NT2/D1 (cell line): ENCODE data around the gene HOXA10.
A peak's percentile ranks its signal among the peaks of the same experiment; 100 is the strongest.

Source experiments
- DNase-seq: peaks from one replicate; pipeline ENCODE4 v3.0.0-alpha.2; 2011; ENCODE audit warnings: low read depth, low spot score
- H3K27me3 ChIP-seq: 2 replicates; pipeline ENCODE4 v1.6.0; 2011; ENCODE audit warnings: mild to moderate bottlenecking; ENCODE audit not compliant: insufficient read length, insufficient read depth
- H3K36me3 ChIP-seq: 2 replicates; pipeline ENCODE4 v1.6.1; 2011; ENCODE audit warnings: mild to moderate bottlenecking, low read length, mixed read lengths; ENCODE audit not compliant: insufficient read depth, insufficient read length
- H3K4me1 ChIP-seq: 2 replicates; pipeline ENCODE4 v1.5.1; 2011; ENCODE audit not compliant: insufficient read depth, insufficient read length
- H3K4me3 ChIP-seq: 2 replicates; pipeline ENCODE4 v1.5.1; 2011; ENCODE audit warnings: low read depth; ENCODE audit not compliant: insufficient read length
- H3K9ac ChIP-seq: 2 replicates; pipeline ENCODE4 v1.6.0; 2011; ENCODE audit warnings: low read depth; ENCODE audit not compliant: insufficient read length
- H3K9me3 ChIP-seq: 2 replicates; pipeline ENCODE4 v1.5.1; 2011; ENCODE audit warnings: mild to moderate bottlenecking, low read length; ENCODE audit not compliant: insufficient read depth
- SUZ12 ChIP-seq: IDR thresholded peaks from 2 replicates; pipeline ENCODE4 v1.6.1; 2011; ENCODE audit not compliant: insufficient read length, insufficient read depth; ENCODE audit errors: extremely low read depth
- YY1 ChIP-seq: IDR thresholded peaks from 2 replicates; pipeline ENCODE4 v1.6.1; 2011; ENCODE audit not compliant: insufficient read length, insufficient read depth
- ZNF274 ChIP-seq: IDR thresholded peaks from 2 replicates; pipeline ENCODE4 v1.6.1; 2011; ENCODE audit warnings: mild to moderate bottlenecking, low read depth, low read length

Gene HOXA10

DNA sequence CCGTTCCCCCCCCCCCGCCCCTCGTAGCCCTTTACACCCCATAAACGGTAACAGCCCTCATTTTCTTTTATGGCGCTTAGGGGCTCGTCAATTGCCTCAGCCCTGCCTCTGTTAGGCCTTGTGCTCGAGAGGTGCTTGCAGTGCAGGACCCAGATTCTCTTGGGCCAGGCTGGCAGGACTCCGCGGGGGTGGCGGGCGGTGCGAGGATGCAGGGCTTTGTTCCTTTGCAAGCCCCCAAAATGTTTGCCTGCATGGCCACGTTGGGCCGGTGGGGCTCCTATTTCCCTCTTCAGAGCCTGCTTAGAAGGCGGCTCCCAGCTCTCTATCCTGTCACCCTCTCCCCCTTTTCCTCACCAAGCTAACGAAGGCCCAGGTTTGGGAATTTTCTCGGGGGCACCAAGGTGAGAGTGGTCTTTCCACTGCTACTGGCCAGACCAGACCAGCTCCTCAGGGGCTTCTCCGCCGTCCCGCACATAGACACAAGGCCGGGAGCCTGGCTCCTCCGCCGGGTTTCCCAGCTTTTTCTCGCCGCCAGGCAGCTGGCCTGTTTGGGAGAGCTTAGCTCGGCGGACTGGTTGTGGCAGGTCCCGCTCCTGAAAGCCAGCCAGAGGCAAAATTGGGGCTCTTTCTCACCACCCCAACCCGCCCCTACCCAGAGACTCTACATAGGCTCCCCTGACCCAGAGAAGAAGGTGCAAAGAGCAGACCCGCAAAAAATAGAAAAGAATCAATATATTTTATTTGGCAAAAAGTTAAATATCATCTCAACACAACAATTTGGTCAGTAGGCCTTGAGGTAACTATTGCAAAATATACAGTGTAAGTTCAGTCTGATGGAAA lies 12.2 kb downstream of the HOXA10 start:
- Histone ChIP-seq H3K4me3 (no peak overlapping the region), H3K36me3 (no peaks in the 10 kb centered on the region), H3K4me1 (peaks cover 16% of the 10 kb centered on the region), H3K9me3 (peaks cover 9% of the 10 kb centered on the region), H3K9ac (no peak overlapping the region), H3K27me3 (peaks cover 100% of the 10 kb centered on the region)
- TF ChIP-seq ZNF274 (no peak), SUZ12 (no peak), YY1 (no peak)
- DNase-seq: no peak

DNA sequence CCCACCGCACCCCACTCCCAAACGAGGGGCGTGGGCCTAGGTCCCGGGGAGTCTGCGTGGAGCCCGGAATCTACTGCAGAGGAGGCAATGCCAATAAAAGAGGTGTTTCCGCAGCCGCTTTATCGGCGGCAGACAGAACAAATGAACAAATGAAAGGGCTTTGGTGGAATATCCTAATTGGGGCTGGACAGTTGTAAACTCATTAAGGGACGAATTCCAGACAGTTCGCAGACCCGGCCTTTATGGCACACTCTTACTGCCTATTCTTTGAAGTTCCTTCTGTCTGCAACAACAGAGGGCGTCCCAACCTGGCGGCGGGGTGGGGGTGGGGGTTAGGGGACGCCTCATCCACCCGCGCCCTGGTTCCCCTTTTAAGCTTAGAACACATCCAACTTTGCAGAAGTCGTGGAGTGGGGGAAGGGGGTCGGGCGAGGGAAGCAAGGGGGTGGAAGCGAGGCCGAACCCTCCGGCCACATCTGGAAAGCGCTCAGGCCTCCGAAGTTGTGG lies 12.9 kb downstream of the HOXA10 start:
- peaks cover 12% of the 10 kb centered on the region for H3K4me1 ChIP-seq
- peaks cover 100% of the 10 kb centered on the region for H3K27me3 ChIP-seq
- TF ChIP-seq ZNF274: no peak
- TF ChIP-seq SUZ12: no peak
- no peak for TF ChIP-seq YY1
- no peak for DNase-seq
- H3K4me3 ChIP-seq: peak overlapping the region; percentile 58
- peaks cover 10% of the 10 kb centered on the region for H3K9me3 ChIP-seq
- no peaks in the 10 kb centered on the region for H3K36me3 ChIP-seq
- no peak overlapping the region for H3K9ac ChIP-seq

DNA sequence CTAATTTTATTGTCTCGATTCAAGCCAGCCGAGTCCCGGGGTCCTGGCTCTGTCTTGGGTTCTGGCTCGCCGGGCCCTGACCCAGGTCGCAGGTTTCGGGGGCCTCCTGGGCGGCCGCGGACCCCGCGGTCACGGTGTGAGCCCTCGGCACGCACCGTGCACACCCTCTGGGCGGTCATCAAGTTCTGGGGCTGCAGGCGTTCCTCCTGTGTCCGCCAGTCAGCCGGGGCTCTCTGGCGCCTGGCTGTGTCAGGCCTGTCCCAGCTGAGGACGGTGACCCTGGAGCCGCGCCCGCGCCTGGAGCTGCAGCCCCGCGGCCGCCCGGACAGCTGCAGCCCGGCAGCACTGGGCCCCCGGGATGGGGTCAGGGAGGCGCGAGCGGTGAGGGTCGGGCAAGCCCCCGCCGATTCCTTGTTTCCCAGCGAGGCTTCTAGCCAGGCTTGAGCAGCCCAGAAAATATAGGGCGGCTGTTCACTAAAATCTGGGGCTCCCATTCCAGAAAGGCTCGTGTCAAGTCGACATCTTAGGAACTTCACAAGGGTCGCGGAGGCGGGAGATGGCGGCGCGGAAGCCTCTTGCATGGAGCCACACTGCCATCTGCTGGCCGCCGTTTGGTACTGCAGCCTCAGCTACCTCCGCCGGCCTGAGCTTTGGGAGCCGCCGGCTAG lies 13.4 kb downstream of the HOXA10 start:
- peak; percentile 93 for DNase-seq
- peaks cover 10% of the 10 kb centered on the region for H3K4me1 ChIP-seq
- no peaks in the 10 kb centered on the region for H3K36me3 ChIP-seq
- H3K4me3 ChIP-seq: peak overlapping the region; percentile 58
- H3K27me3 ChIP-seq: peaks cover 100% of the 10 kb centered on the region
- peak overlapping the region; percentile 75 for H3K9ac ChIP-seq
- TF ChIP-seq SUZ12: peak; percentile 6
- peak; percentile 75 for TF ChIP-seq YY1
- TF ChIP-seq ZNF274: no peak
- H3K9me3 ChIP-seq: peaks cover 10% of the 10 kb centered on the region

GRCh38 chr7:27160145-27160545 lies 14.0 kb downstream of the HOXA10 start:
- Histone ChIP-seq H3K9ac (peak overlapping the region; percentile 75), H3K36me3 (no peaks in the 10 kb centered on the region), H3K27me3 (peaks cover 100% of the 10 kb centered on the region), H3K4me3 (peak overlapping the region; percentile 58), H3K9me3 (peaks cover 10% of the 10 kb centered on the region), H3K4me1 (peaks cover 9% of the 10 kb centered on the region)
- TF ChIP-seq SUZ12: no peak
- no peak for TF ChIP-seq ZNF274
- no peak for TF ChIP-seq YY1
- no peak for DNase-seq

GRCh38 chr7:27159266-27160144 lies 14.6 kb downstream of the HOXA10 start:
- Histone ChIP-seq H3K4me1 (peaks cover 3% of the 10 kb centered on the region), H3K36me3 (no peaks in the 10 kb centered on the region), H3K27me3 (peaks cover 100% of the 10 kb centered on the region), H3K9ac (no peak overlapping the region), H3K9me3 (peaks cover 10% of the 10 kb centered on the region), H3K4me3 (no peak overlapping the region)
- TF ChIP-seq ZNF274 (no peak), YY1 (no peak), SUZ12 (no peak)
- DNase-seq: no peak

- peaks cover 10% of the 10 kb centered on the region for H3K9me3 ChIP-seq
- TF ChIP-seq YY1: no peak
- TF ChIP-seq ZNF274: no peak
- TF ChIP-seq SUZ12: no peak
- no peak overlapping the region for H3K9ac ChIP-seq
- no peak overlapping the region for H3K4me3 ChIP-seq
- H3K27me3 ChIP-seq: peaks cover 100% of the 10 kb centered on the region
- peaks cover 3% of the 10 kb centered on the region for H3K4me1 ChIP-seq
- DNase-seq: no peak
- H3K36me3 ChIP-seq: no peaks in the 10 kb centered on the region
Measured at GRCh38 chr7:27158436-27159265, 15.5 kb downstream of the HOXA10 start.
